ENCODE results near the gene HOXB3. TPM values are rescaled to one million over a fixed set of nuclear protein-coding genes. Genes with fewer than 3 reads are reported as not detected.

HOXB3 gene
- total RNA-seq, 1 experiment from 2014 or later, result 151 TPM

GRCh38 chr17:48549914-48550501, 40.0 kb downstream of the HOXB3 start:
- peak; percentile 38 for DNase-seq
- peaks cover 30% of the 10 kb centered on the region for H3K4me1 Mint-ChIP-seq (ENCODE audit: low read depth, unreplicated experiment)
- intact Hi-C loops (cut with micrococcal nuclease; ENCODE audit: unreplicated experiment), result no loop called here
- H3K27ac Mint-ChIP-seq (ENCODE audit: unreplicated experiment), result peak overlapping the region; percentile 58
- peaks cover 87% of the 10 kb centered on the region for H3K36me3 Mint-ChIP-seq (ENCODE audit: insufficient read depth, unreplicated experiment)
- CTCF ChIA-PET, result no interaction called here
- H3K9me3 Mint-ChIP-seq (ENCODE audit: low read depth, unreplicated experiment), result no peaks in the 10 kb centered on the region
- peak overlapping the region; percentile 16 for H3K4me3 Mint-ChIP-seq (ENCODE audit: low read depth, unreplicated experiment)
- BruUV-seq (replicated peaks), result no TSS peak
- peaks cover 8% of the 10 kb centered on the region for H3K27me3 Mint-ChIP-seq (ENCODE audit: unreplicated experiment)
- no peak for TF ChIP-seq CTCF (IDR thresholded peaks at IDR 0.05; ENCODE audit: unreplicated experiment)

- no TSS peak for BruUV-seq (replicated peaks)
- CTCF ChIA-PET, result no interaction called here
- no peak for TF ChIP-seq CTCF (IDR thresholded peaks at IDR 0.05; ENCODE audit: unreplicated experiment)
- Mint-ChIP-seq H3K36me3 (ENCODE audit: insufficient read depth, unreplicated experiment) (peaks cover 87% of the 10 kb centered on the region), H3K27ac (ENCODE audit: unreplicated experiment) (peak overlapping the region; percentile 58), H3K27me3 (ENCODE audit: unreplicated experiment) (peaks cover 15% of the 10 kb centered on the region), H3K4me1 (ENCODE audit: low read depth, unreplicated experiment) (peaks cover 25% of the 10 kb centered on the region), H3K4me3 (ENCODE audit: low read depth, unreplicated experiment) (no peak overlapping the region), H3K9me3 (ENCODE audit: low read depth, unreplicated experiment) (no peaks in the 10 kb centered on the region)
- DNase-seq, result no peak
- intact Hi-C loops (cut with micrococcal nuclease; ENCODE audit: unreplicated experiment), result no loop called here
Observed at GRCh38 chr17:48549281-48549630, 40.8 kb downstream of the HOXB3 start.

- no peak for DNase-seq
- H3K9me3 Mint-ChIP-seq (ENCODE audit: low read depth, unreplicated experiment), result no peaks in the 10 kb centered on the region
- BruUV-seq (replicated peaks), result no TSS peak
- intact Hi-C loops (cut with micrococcal nuclease; ENCODE audit: unreplicated experiment), result no loop called here
- CTCF ChIA-PET, result interaction anchor here (1.1 kb wide), 1 partner anchor 333 kb away, joined by 3 read pairs; no protein-coding TSS in a partner anchor
- peak overlapping the region; percentile 58 for H3K27ac Mint-ChIP-seq (ENCODE audit: unreplicated experiment)
- no peak for TF ChIP-seq CTCF (IDR thresholded peaks at IDR 0.05; ENCODE audit: unreplicated experiment)
- H3K4me3 Mint-ChIP-seq (ENCODE audit: low read depth, unreplicated experiment), result peak overlapping the region; percentile 68
- H3K4me1 Mint-ChIP-seq (ENCODE audit: low read depth, unreplicated experiment), result peaks cover 25% of the 10 kb centered on the region
- H3K27me3 Mint-ChIP-seq (ENCODE audit: unreplicated experiment), result peaks cover 21% of the 10 kb centered on the region
- peaks cover 87% of the 10 kb centered on the region for H3K36me3 Mint-ChIP-seq (ENCODE audit: insufficient read depth, unreplicated experiment)
Observed at GRCh38 chr17:48548523-48549280, 41.3 kb downstream of the HOXB3 start.

GRCh38 chr17:48547808-48548522, 42.1 kb downstream of the HOXB3 start:
- intact Hi-C loops (cut with micrococcal nuclease; ENCODE audit: unreplicated experiment), result no loop called here
- BruUV-seq (replicated peaks), result no TSS peak
- Mint-ChIP-seq H3K27me3 (ENCODE audit: unreplicated experiment) (peaks cover 28% of the 10 kb centered on the region), H3K36me3 (ENCODE audit: insufficient read depth, unreplicated experiment) (peaks cover 87% of the 10 kb centered on the region), H3K4me3 (ENCODE audit: low read depth, unreplicated experiment) (peak overlapping the region; percentile 68), H3K27ac (ENCODE audit: unreplicated experiment) (peak overlapping the region; percentile 37), H3K9me3 (ENCODE audit: low read depth, unreplicated experiment) (no peaks in the 10 kb centered on the region), H3K4me1 (ENCODE audit: low read depth, unreplicated experiment) (peaks cover 24% of the 10 kb centered on the region)
- TF ChIP-seq CTCF (IDR thresholded peaks at IDR 0.05; ENCODE audit: unreplicated experiment), result no peak
- CTCF ChIA-PET, result interaction anchor here (0.6 to 1.9 kb wide), 7 partner anchors 20 to 332 kb away, joined by 3 to 7 read pairs (median 4); no protein-coding TSS in a partner anchor
- DNase-seq, result peak; percentile 38

Data from Calu3 (cell line).